ENCODE data around the gene OR12D1. TPM values are rescaled to one million over a fixed set of nuclear protein-coding genes. Genes with fewer than 3 reads are reported as not detected.

The OR12D1 gene
- total and polyA plus RNA-seq, 9 of the 15 experiments (the other 6 are each of a cell fraction or from before 2014, with no cell fraction given) = not detected

GRCh38 chr6:29462022-29462421, 47.3 kb downstream of the OR12D1 start (continued):
- TF ChIP-seq AFF4 (CRISPR knock-in tag; IDR thresholded peaks at IDR 0.05) (no peak), CTCF (IDR thresholded peaks at IDR 0.05 in 2 of 3, conservative IDR thresholded peaks at IDR 0.05 in 1 of 3; ENCODE audit: insufficient read depth in 2 of 3, low read depth in 1 of 3, low read length in 3 of 3) (no peak), MNT (conservative IDR thresholded peaks at IDR 0.05) (no peak), POLR2B (IDR thresholded peaks at IDR 0.05; ENCODE audit: low read depth, partially characterized antibody) (no peak), ZNF586 (CRISPR knock-in tag; conservative IDR thresholded peaks at IDR 0.05) (no peak), MAFF (IDR thresholded peaks at IDR 0.05; ENCODE audit: low read length) (no peak), FOXA3 (CRISPR knock-in tag; conservative IDR thresholded peaks at IDR 0.05 in 1 of 2, IDR thresholded peaks at IDR 0.05 in 1 of 2) (no peak), ETS1 (conservative IDR thresholded peaks at IDR 0.05; ENCODE audit: control insufficient read depth, low read depth, low read length) (no peak), KLF1 (tag; IDR thresholded peaks at IDR 0.05) (no peak), ARID3B (CRISPR knock-in tag; IDR thresholded peaks at IDR 0.05; ENCODE audit: borderline replicate concordance) (no peak), NR2C2 (CRISPR knock-in tag; IDR thresholded peaks at IDR 0.05) (no peak), NR2C2 (tag; IDR thresholded peaks at IDR 0.05) (no peak), MYC (IDR thresholded peaks at IDR 0.05; ENCODE audit: low read depth, low read length) (no peak), MYC (CRISPR knock-in tag; IDR thresholded peaks at IDR 0.05; ENCODE audit: borderline replicate concordance, low read depth) (no peak), SRF (CRISPR knock-in tag; IDR thresholded peaks at IDR 0.05) (no peak)
